ENCODE data around the gene C1orf141. TPM values are rescaled to one million over a fixed set of nuclear protein-coding genes. Genes with fewer than 3 reads are reported as not detected.
"Not testable (repeated sequence)": the region's sequence is repeated elsewhere in the genome, so short reads cannot be mapped to it uniquely, and the experiment has no call there.

Gene C1orf141
- total RNA-seq, 1 donor from 2014 or later, result not detected

GRCh38 chr1:67159233-67159632 is 24.5 kb upstream of the C1orf141 start:
- no peak for DNase-seq (ENCODE audit: low spot score)
- peaks cover 16% of the 10 kb centered on the region for H3K27me3 Mint-ChIP-seq (ENCODE audit: low read depth)
- H3K4me1 Mint-ChIP-seq (ENCODE audit: low read depth), result peaks cover 28% of the 10 kb centered on the region
- H3K27ac Mint-ChIP-seq, result peak overlapping the region; percentile 78
- peaks cover 3% of the 10 kb centered on the region for H3K36me3 Mint-ChIP-seq (ENCODE audit: low read depth)
- intact Hi-C loops (cut with micrococcal nuclease), result loop anchor here (1.0 to 5.0 kb wide), 3 partner anchors 12 to 115 kb away; no protein-coding TSS in a partner anchor
- peaks cover 5% of the 10 kb centered on the region for H3K9me3 Mint-ChIP-seq
- H3K4me3 Mint-ChIP-seq (ENCODE audit: low read depth), result no peak overlapping the region

GRCh38 chr1:67158401-67158800 is 23.6 kb upstream of the C1orf141 start:
- intact Hi-C loops (cut with micrococcal nuclease), result loop anchor here (5.0 kb wide), 1 partner anchor 34 kb away; no protein-coding TSS in a partner anchor
- peaks cover 21% of the 10 kb centered on the region for H3K27me3 Mint-ChIP-seq (ENCODE audit: low read depth)

GRCh38 chr1:67150931-67151330 is 16.2 kb upstream of the C1orf141 start:
- no peak overlapping the region for H3K27ac Mint-ChIP-seq
- peaks cover 33% of the 10 kb centered on the region for H3K27me3 Mint-ChIP-seq (ENCODE audit: low read depth)
- no peaks in the 10 kb centered on the region for H3K9me3 Mint-ChIP-seq
- H3K4me3 Mint-ChIP-seq (ENCODE audit: low read depth), result no peak overlapping the region
- H3K36me3 Mint-ChIP-seq (ENCODE audit: low read depth), result no peaks in the 10 kb centered on the region
- peaks cover 30% of the 10 kb centered on the region for H3K4me1 Mint-ChIP-seq (ENCODE audit: low read depth)
- DNase-seq (ENCODE audit: low spot score), result no peak
- intact Hi-C loops (cut with micrococcal nuclease), result no loop called here

More at GRCh38 chr1:67158401-67158800, 23.6 kb upstream of the C1orf141 start:
- H3K4me1 Mint-ChIP-seq (ENCODE audit: low read depth), result peaks cover 22% of the 10 kb centered on the region
- peaks cover 5% of the 10 kb centered on the region for H3K9me3 Mint-ChIP-seq
- no peak overlapping the region for H3K4me3 Mint-ChIP-seq (ENCODE audit: low read depth)
- H3K36me3 Mint-ChIP-seq (ENCODE audit: low read depth), result peaks cover 3% of the 10 kb centered on the region
- H3K27ac Mint-ChIP-seq, result peak overlapping the region; percentile 71
- no peak for DNase-seq (ENCODE audit: low spot score)

- peaks cover 25% of the 10 kb centered on the region for H3K27me3 Mint-ChIP-seq (ENCODE audit: low read depth)
- H3K9me3 Mint-ChIP-seq, result no peaks in the 10 kb centered on the region
- H3K4me1 Mint-ChIP-seq (ENCODE audit: low read depth), result peaks cover 33% of the 10 kb centered on the region
- no peak overlapping the region for H3K27ac Mint-ChIP-seq
- DNase-seq (ENCODE audit: low spot score), result peak; percentile 31
- no peaks in the 10 kb centered on the region for H3K36me3 Mint-ChIP-seq (ENCODE audit: low read depth)
- no peak overlapping the region for H3K4me3 Mint-ChIP-seq (ENCODE audit: low read depth)
- intact Hi-C loops (cut with micrococcal nuclease), result loop anchor here (1.0 to 5.0 kb wide), 3 partner anchors 152 to 384 kb away; no protein-coding TSS in a partner anchor
These were observed 14.5 kb upstream of the C1orf141 start for GRCh38 chr1:67149179-67149770.

GRCh38 chr1:67148516-67149178 is 13.9 kb upstream of the C1orf141 start:
- Mint-ChIP-seq H3K4me3 (ENCODE audit: low read depth) (no peak overlapping the region), H3K9me3 (no peaks in the 10 kb centered on the region), H3K27ac (no peak overlapping the region), H3K36me3 (ENCODE audit: low read depth) (no peaks in the 10 kb centered on the region), H3K4me1 (ENCODE audit: low read depth) (peaks cover 36% of the 10 kb centered on the region), H3K27me3 (ENCODE audit: low read depth) (peaks cover 21% of the 10 kb centered on the region)
- DNase-seq (ENCODE audit: low spot score), result no peak
- intact Hi-C loops (cut with micrococcal nuclease), result loop anchor here (1.0 to 5.0 kb wide), 3 partner anchors 152 to 383 kb away; no protein-coding TSS in a partner anchor

GRCh38 chr1:67147973-67148372 is 13.2 kb upstream of the C1orf141 start:
- H3K36me3 Mint-ChIP-seq (ENCODE audit: low read depth); DNase-seq (ENCODE audit: low spot score); H3K27ac Mint-ChIP-seq; H3K9me3 Mint-ChIP-seq; H3K4me3 Mint-ChIP-seq (ENCODE audit: low read depth): not testable (repeated sequence)
- intact Hi-C loops (cut with micrococcal nuclease), result loop anchor here (2.0 to 5.0 kb wide), 2 partner anchors 151 to 216 kb away; no protein-coding TSS in a partner anchor
- peaks cover 15% of the 10 kb centered on the region for H3K27me3 Mint-ChIP-seq (ENCODE audit: low read depth)
- H3K4me1 Mint-ChIP-seq (ENCODE audit: low read depth), result peaks cover 42% of the 10 kb centered on the region

GRCh38 chr1:67146539-67146938 is 11.8 kb upstream of the C1orf141 start:
- Mint-ChIP-seq H3K36me3 (ENCODE audit: low read depth) (no peaks in the 10 kb centered on the region), H3K27ac (no peak overlapping the region), H3K27me3 (ENCODE audit: low read depth) (peaks cover 8% of the 10 kb centered on the region), H3K4me1 (ENCODE audit: low read depth) (peaks cover 44% of the 10 kb centered on the region), H3K4me3 (ENCODE audit: low read depth) (no peak overlapping the region), H3K9me3 (no peaks in the 10 kb centered on the region)
- intact Hi-C loops (cut with micrococcal nuclease), result loop anchor here (5.0 kb wide), 1 partner anchor 214 kb away; no protein-coding TSS in a partner anchor
- DNase-seq (ENCODE audit: low spot score), result no peak

GRCh38 chr1:67146101-67146500 is 11.3 kb upstream of the C1orf141 start:
- Mint-ChIP-seq H3K27me3 (ENCODE audit: low read depth) (peaks cover 7% of the 10 kb centered on the region), H3K4me3 (ENCODE audit: low read depth) (no peak overlapping the region), H3K36me3 (ENCODE audit: low read depth) (no peaks in the 10 kb centered on the region), H3K27ac (no peak overlapping the region), H3K4me1 (ENCODE audit: low read depth) (peaks cover 40% of the 10 kb centered on the region), H3K9me3 (no peaks in the 10 kb centered on the region)
- intact Hi-C loops (cut with micrococcal nuclease), result loop anchor here (5.0 kb wide), 1 partner anchor 214 kb away; no protein-coding TSS in a partner anchor
- DNase-seq (ENCODE audit: low spot score), result no peak

GRCh38 chr1:67144696-67145095 is 9.9 kb upstream of the C1orf141 start:
- no peak overlapping the region for H3K27ac Mint-ChIP-seq
- DNase-seq (ENCODE audit: low spot score), result no peak
- intact Hi-C loops (cut with micrococcal nuclease), result loop anchor here (1.0 to 5.0 kb wide), 4 partner anchors 67 to 358 kb away; partner anchors contain the start of gene SLC35D1
- H3K27me3 Mint-ChIP-seq (ENCODE audit: low read depth), result no peaks in the 10 kb centered on the region
- H3K36me3 Mint-ChIP-seq (ENCODE audit: low read depth), result no peaks in the 10 kb centered on the region
- peaks cover 37% of the 10 kb centered on the region for H3K4me1 Mint-ChIP-seq (ENCODE audit: low read depth)
- no peak overlapping the region for H3K4me3 Mint-ChIP-seq (ENCODE audit: low read depth)
- H3K9me3 Mint-ChIP-seq, result no peaks in the 10 kb centered on the region

- Mint-ChIP-seq H3K36me3 (ENCODE audit: low read depth) (no peaks in the 10 kb centered on the region), H3K9me3 (no peaks in the 10 kb centered on the region), H3K4me3 (ENCODE audit: low read depth) (no peak overlapping the region), H3K27me3 (ENCODE audit: low read depth) (no peaks in the 10 kb centered on the region), H3K4me1 (ENCODE audit: low read depth) (peaks cover 31% of the 10 kb centered on the region), H3K27ac (no peak overlapping the region)
- DNase-seq (ENCODE audit: low spot score), result no peak
- intact Hi-C loops (cut with micrococcal nuclease), result loop anchor here (1.0 to 5.0 kb wide), 3 partner anchors 67 to 358 kb away; partner anchors contain the start of gene SLC35D1
These were observed 9.2 kb upstream of the C1orf141 start for GRCh38 chr1:67143966-67144365.

GRCh38 chr1:67142931-67143330 is 8.2 kb upstream of the C1orf141 start:
- no peak for DNase-seq (ENCODE audit: low spot score)
- H3K27ac Mint-ChIP-seq, result no peak overlapping the region
- H3K27me3 Mint-ChIP-seq (ENCODE audit: low read depth), result peaks cover 5% of the 10 kb centered on the region
- H3K4me3 Mint-ChIP-seq (ENCODE audit: low read depth), result no peak overlapping the region
- peaks cover 27% of the 10 kb centered on the region for H3K4me1 Mint-ChIP-seq (ENCODE audit: low read depth)
- intact Hi-C loops (cut with micrococcal nuclease), result loop anchor here (5.0 kb wide), 2 partner anchors 91 to 359 kb away; partner anchors contain the start of gene SLC35D1
- no peaks in the 10 kb centered on the region for H3K9me3 Mint-ChIP-seq
- H3K36me3 Mint-ChIP-seq (ENCODE audit: low read depth), result no peaks in the 10 kb centered on the region

- not testable (repeated sequence) for H3K9me3 Mint-ChIP-seq; H3K4me3 Mint-ChIP-seq (ENCODE audit: low read depth); DNase-seq (ENCODE audit: low spot score); H3K27ac Mint-ChIP-seq; H3K27me3 Mint-ChIP-seq (ENCODE audit: low read depth); H3K36me3 Mint-ChIP-seq (ENCODE audit: low read depth)
- peaks cover 27% of the 10 kb centered on the region for H3K4me1 Mint-ChIP-seq (ENCODE audit: low read depth)
- intact Hi-C loops (cut with micrococcal nuclease), result loop anchor here (5.0 kb wide), 2 partner anchors 90 to 360 kb away; partner anchors contain the start of gene SLC35D1
These were observed 7.1 kb upstream of the C1orf141 start for GRCh38 chr1:67141832-67142231.

- peaks cover 7% of the 10 kb centered on the region for H3K27me3 Mint-ChIP-seq (ENCODE audit: low read depth)
- intact Hi-C loops (cut with micrococcal nuclease), result loop anchor here (5.0 kb wide), 2 partner anchors 88 to 362 kb away; partner anchors contain the start of gene SLC35D1
These were observed 5.7 kb upstream of the C1orf141 start for GRCh38 chr1:67140460-67140859.

More at GRCh38 chr1:67140460-67140859, 5.7 kb upstream of the C1orf141 start:
- DNase-seq (ENCODE audit: low spot score), result no peak
- no peak overlapping the region for H3K4me3 Mint-ChIP-seq (ENCODE audit: low read depth)
- no peak overlapping the region for H3K27ac Mint-ChIP-seq
- no peaks in the 10 kb centered on the region for H3K9me3 Mint-ChIP-seq
- peaks cover 21% of the 10 kb centered on the region for H3K4me1 Mint-ChIP-seq (ENCODE audit: low read depth)
- no peaks in the 10 kb centered on the region for H3K36me3 Mint-ChIP-seq (ENCODE audit: low read depth)
